Left lung (tissue), 14 donors: ENCODE measurements around the gene TSKU. TPM values are rescaled to one million over a fixed set of nuclear protein-coding genes. Genes with fewer than 3 reads are reported as not detected.
"Not testable (repeated sequence)": the region's sequence is repeated elsewhere in the genome, so short reads cannot be mapped to it uniquely, and the experiment has no call there.

ENCODE experiments used
- ATAC-seq: fragments of 200-7000 bp; cut with Tn5 transposase; one replicate; pipeline ENCODE4 v1.9.1; 2020; ENCODE audit warnings: moderate library complexity
- DNase-seq, 4 donors: peaks; one replicate each; pipeline ENCODE4 v3.0.0-alpha.2; 2013 to 2020
- H3K27ac ChIP-seq, 2 donors: fragments of 200-600 bp; sonication (generic) in 1 of 2; one replicate each; pipeline versions ENCODE4 v1.5.0 to v1.8.0; 2020 to 2021
- H3K27me3 ChIP-seq, 2 donors: fragments of 200-600 bp; sonication (generic) in 1 of 2; one replicate each; pipeline versions ENCODE4 v1.5.0 to v1.8.0; 2020 to 2021
- H3K36me3 ChIP-seq, 2 donors: fragments of 200-600 bp; sonication (generic) in 1 of 2; one replicate each; pipeline versions ENCODE4 v1.5.0 to v1.8.0; 2020 to 2021
- H3K4me1 ChIP-seq, 2 donors: fragments of 200-600 bp; one replicate each; pipeline ENCODE4 v1.8.0; 2021
- H3K4me3 ChIP-seq, 2 donors: fragments of 200-600 bp; sonication (generic) in 1 of 2; one replicate each; pipeline versions ENCODE4 v1.5.0 to v1.8.0; 2020 to 2021; ENCODE audit warnings: mild to moderate bottlenecking in 1 of 2
- H3K9me3 ChIP-seq, 2 donors: fragments of 200-600 bp; sonication (generic) in 1 of 2; one replicate each; pipeline versions ENCODE4 v1.5.0 to v1.8.0; 2020 to 2021
- intact Hi-C, 2 donors: fragments of 100-400 bp; cut with DNase I; formaldehyde crosslinking; loops; one replicate each; pipeline versions ENCODE4 v1.11.2 to v1.14.2; 2022
- long read RNA-seq, 12 donors: library from polyadenylated mRNA in 2 of 12; unstranded in 2 of 12; transcript quantifications; one replicate each; pipeline ENCODE4 v2.0.0 and lab custom pipeline, GENCODE V29; 2019 to 2026
- polyA plus RNA-seq, 6 donors: library from polyadenylated mRNA; unstranded; fragments of 120-200 nt; gene quantifications; one replicate each; pipeline ENCODE4 v1.2.1, GENCODE V29; 2013; ENCODE audit not compliant: insufficient read length in 6 of 6
- total RNA-seq, 2 donors: library from RNA; stranded (reverse); fragmentation: NEBNext Ultra II Directional; extraction: Animal tissue kit (Norgen Biotek cat#: 25700); gene quantifications; one replicate each; pipeline ENCODE4 v1.2.1, GENCODE V29; 2021
- TF ChIP-seq, protein P1 (sequence below), 2 donors: fragments of 200-600 bp; sonication (generic) in 1 of 2; IDR thresholded peaks; one replicate each; pipeline versions ENCODE4 v1.5.0 to v1.8.0; 2021; ENCODE audit warnings: antibody characterized with exemption in 2 of 2
- donor health status: DM: no; HTN: yes; CAD: no.
- donor health status: DM: no; HTN: no; CAD: no.

TSKU gene, protein sequence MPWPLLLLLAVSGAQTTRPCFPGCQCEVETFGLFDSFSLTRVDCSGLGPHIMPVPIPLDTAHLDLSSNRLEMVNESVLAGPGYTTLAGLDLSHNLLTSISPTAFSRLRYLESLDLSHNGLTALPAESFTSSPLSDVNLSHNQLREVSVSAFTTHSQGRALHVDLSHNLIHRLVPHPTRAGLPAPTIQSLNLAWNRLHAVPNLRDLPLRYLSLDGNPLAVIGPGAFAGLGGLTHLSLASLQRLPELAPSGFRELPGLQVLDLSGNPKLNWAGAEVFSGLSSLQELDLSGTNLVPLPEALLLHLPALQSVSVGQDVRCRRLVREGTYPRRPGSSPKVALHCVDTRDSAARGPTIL
- total RNA-seq (10 to 100 TPM; 12.7 to 15.4 TPM), polyA plus RNA-seq (10 to 100 TPM; 24.3 to 36.6 (median 31.3) TPM)
- long read RNA-seq, donor 1, transcript TSKU-201 (2 exons, 2,712 nt) = major isoform, 27 of 27 reads
- long read RNA-seq, donor 1, partial matches to known transcripts = 0 of 27 reads
- long read RNA-seq, donor 1, other reads (novel, unspliced or antisense) = 0 of 27 reads
- long read RNA-seq, donor 2, transcript TSKU-201 (2 exons, 2,712 nt) = major isoform, 25 of 25 reads
- long read RNA-seq, donor 2, partial matches to known transcripts = 0 of 25 reads
- long read RNA-seq, donor 2, other reads (novel, unspliced or antisense) = 0 of 25 reads
- long read RNA-seq, donor 3, transcript TSKU-201 (2 exons, 2,712 nt) = major isoform, 17 of 48 reads
- long read RNA-seq, donor 3, partial matches to known transcripts = 31 of 48 reads
- long read RNA-seq, donor 3, other reads (novel, unspliced or antisense) = 0 of 48 reads
- long read RNA-seq, donor 4, transcript TSKU-201 (2 exons, 2,712 nt) = major isoform, 7 of 8 reads
- long read RNA-seq, donor 4, partial matches to known transcripts = 0 of 8 reads
- long read RNA-seq, donor 4, other reads (novel, unspliced or antisense) = 1 of 8 reads
- long read RNA-seq, donor 5, transcript TSKU-201 (2 exons, 2,712 nt) = major isoform, 20 of 20 reads
- long read RNA-seq, donor 5, partial matches to known transcripts = 0 of 20 reads
- long read RNA-seq, donor 5, other reads (novel, unspliced or antisense) = 0 of 20 reads
- long read RNA-seq, donor 6, transcript TSKU-201 (2 exons, 2,712 nt) = major isoform, 23 of 23 reads
- long read RNA-seq, donor 6, partial matches to known transcripts = 0 of 23 reads
- long read RNA-seq, donor 6, other reads (novel, unspliced or antisense) = 0 of 23 reads
- long read RNA-seq, donor 7, transcript TSKU-201 (2 exons, 2,712 nt) = major isoform, 6 of 6 reads
- long read RNA-seq, donor 7, partial matches to known transcripts = 0 of 6 reads
- long read RNA-seq, donor 7, other reads (novel, unspliced or antisense) = 0 of 6 reads
- long read RNA-seq, donor 8, transcript TSKU-201 (2 exons, 2,712 nt) = major isoform, 27 of 27 reads
- long read RNA-seq, donor 8, partial matches to known transcripts = 0 of 27 reads
- long read RNA-seq, donor 8, other reads (novel, unspliced or antisense) = 0 of 27 reads
- long read RNA-seq, donor 9 = 0 reads
- long read RNA-seq, donor 10, partial matches to known transcripts = 0 of 3 reads
- long read RNA-seq, donor 10, other reads (novel, unspliced or antisense) = 0 of 3 reads
- long read RNA-seq, donor 11, transcript TSKU-201 (2 exons, 2,712 nt) = major isoform, 12 of 34 reads
- long read RNA-seq, donor 11, partial matches to known transcripts = 22 of 34 reads
- long read RNA-seq, donor 11, other reads (novel, unspliced or antisense) = 0 of 34 reads
- long read RNA-seq, donor 12, transcript TSKU-201 (2 exons, 2,712 nt) = major isoform, 16 of 16 reads
- long read RNA-seq, donor 12, partial matches to known transcripts = 0 of 16 reads
- long read RNA-seq, donor 12, other reads (novel, unspliced or antisense) = 0 of 16 reads

DNA sequence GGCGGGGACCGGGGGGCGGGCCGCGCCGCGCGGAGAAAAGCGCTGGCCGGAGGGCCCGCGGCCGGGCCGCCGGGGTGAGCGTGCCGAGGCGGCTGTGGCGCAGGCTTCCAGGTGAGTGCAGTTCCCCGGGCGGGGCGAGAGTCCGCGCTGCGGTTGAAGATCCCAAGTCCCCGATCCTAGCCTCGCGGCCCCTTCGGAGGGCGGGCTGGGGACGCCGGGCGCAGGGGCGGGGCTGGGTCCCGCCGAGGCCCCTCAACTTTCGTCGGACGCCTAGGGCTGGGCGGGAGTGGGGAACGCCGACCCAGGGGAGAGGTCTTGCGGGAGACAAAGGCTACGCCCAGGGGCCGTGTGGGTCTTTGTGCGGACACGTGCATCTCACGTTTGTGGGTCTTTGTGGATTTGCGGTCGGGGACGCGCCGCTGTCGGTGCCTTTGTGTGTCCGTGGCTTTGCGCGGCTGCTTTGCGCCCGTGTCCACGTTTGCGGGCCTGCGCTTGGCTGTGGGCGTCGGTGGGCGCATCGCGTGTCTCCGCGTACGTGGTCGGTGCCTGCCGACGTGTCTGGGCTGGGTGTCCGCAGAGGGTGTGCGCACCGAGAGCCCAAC is at the start of gene TSKU:
TSS of gene TSKU (plus strand) at position 63 of the 602 bp plus-strand sequence. CDS start 12,261 bp downstream, outside the sequence.
- peak; percentile 32 for ATAC-seq
- intact Hi-C loops = loop anchor here in 1 of 2 donors (10.0 kb wide), 1 partner anchor 49 kb away; no protein-coding TSS in a partner anchor
- H3K27me3 ChIP-seq = peaks cover 0 to 51% of the 10 kb centered on the region in 2 donors
- no peaks in the 10 kb centered on the region for H3K36me3 ChIP-seq
- peak in 1 of 4 donors; percentile 64 for DNase-seq
- TF ChIP-seq, protein P1, sequence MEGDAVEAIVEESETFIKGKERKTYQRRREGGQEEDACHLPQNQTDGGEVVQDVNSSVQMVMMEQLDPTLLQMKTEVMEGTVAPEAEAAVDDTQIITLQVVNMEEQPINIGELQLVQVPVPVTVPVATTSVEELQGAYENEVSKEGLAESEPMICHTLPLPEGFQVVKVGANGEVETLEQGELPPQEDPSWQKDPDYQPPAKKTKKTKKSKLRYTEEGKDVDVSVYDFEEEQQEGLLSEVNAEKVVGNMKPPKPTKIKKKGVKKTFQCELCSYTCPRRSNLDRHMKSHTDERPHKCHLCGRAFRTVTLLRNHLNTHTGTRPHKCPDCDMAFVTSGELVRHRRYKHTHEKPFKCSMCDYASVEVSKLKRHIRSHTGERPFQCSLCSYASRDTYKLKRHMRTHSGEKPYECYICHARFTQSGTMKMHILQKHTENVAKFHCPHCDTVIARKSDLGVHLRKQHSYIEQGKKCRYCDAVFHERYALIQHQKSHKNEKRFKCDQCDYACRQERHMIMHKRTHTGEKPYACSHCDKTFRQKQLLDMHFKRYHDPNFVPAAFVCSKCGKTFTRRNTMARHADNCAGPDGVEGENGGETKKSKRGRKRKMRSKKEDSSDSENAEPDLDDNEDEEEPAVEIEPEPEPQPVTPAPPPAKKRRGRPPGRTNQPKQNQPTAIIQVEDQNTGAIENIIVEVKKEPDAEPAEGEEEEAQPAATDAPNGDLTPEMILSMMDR (IDR thresholded peaks at IDR 0.05) = no peak
- peak within 1 kb of the TSS; percentile 69 to 83 for H3K27ac ChIP-seq
- no peaks in the 10 kb centered on the region for H3K9me3 ChIP-seq
- peaks cover 0 to 25% of the 10 kb centered on the region in 2 donors for H3K4me1 ChIP-seq
- peak within 1 kb of the TSS; percentile 63 to 69 for H3K4me3 ChIP-seq

DNA sequence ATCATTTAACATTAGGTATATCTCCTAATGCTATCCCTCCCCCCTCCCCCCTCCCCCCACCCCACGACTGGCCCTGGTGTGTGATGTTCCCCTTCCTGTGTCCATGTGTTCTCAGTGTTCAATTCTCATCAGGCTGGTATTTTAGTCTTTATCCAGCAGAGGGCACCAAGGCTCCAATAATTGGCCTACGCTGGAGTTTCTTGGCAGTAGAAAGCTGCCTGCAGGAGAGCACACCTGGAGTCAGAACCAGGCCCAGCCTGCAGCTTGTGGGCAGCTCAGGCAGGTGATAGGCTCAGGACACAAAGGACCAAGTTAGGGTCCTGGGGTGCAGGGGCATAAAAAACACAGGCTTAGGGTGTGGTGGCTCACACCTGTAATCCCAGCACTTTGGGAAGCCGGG is 49.2 kb upstream of the TSKU start:
- not testable (repeated sequence) for H3K9me3 ChIP-seq

DNA sequence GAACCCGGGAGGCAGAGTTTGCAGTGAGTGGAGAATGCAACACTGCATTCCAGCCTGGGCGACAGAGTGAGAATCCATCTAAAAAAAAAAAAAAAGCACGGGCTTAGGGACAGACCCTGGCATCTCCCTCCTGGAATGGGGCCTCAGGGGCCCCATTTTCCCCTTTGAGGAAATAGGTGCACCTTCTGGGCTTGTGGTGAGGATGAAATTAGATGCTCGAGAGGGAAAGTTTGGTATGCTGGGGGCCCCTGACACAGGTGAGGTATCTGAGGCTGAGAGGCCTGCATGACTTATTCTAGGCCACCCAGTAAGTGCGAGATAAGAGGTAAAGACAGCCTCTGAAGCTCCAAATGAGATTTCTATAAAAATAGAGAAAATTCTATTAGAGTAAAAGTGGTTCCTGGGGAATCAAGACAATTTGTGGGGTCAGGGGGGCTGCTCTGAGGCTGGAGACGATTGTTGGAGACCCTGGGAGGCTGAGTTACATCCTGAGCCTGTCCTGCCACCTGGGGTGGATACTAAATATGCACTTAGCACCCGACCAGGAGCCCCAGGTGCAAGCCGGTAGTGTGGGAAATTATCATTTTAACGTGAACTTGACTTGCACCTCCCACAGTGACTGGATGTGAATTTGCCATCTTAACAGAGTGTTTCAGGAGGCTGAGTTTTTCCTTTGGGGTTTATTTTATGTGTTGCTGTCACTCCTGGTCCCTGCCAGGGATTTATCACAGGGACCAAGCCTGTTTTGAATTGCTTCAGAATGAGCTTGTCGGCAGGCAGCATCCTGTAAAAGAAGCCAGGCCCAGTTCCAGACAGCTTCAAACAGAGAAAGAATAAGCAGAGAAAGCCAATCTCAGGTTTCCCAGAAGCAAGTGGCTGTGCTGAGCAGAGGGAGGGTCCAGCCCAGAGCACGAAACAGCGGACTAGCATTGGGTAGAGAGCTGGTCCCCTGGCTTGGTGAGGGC is 48.4 kb upstream of the TSKU start:
- no peak overlapping the region for H3K27ac ChIP-seq
- H3K4me3 ChIP-seq = no peak overlapping the region
- ATAC-seq (no peak), DNase-seq (peak in 1 of 4 donors; percentile 29)
- H3K9me3 ChIP-seq = no peaks in the 10 kb centered on the region
- TF ChIP-seq, protein P1 (IDR thresholded peaks at IDR 0.05) = no peak
- no peaks in the 10 kb centered on the region for H3K36me3 ChIP-seq
- intact Hi-C loops = loop anchor here (5.0 to 10.0 kb wide), 2 partner anchors 50 to 63 kb away; partner anchors contain the start of gene TSKU (in 1 of the 2)
- H3K27me3 ChIP-seq = no peaks in the 10 kb centered on the region
- H3K4me1 ChIP-seq = peaks cover 0 to 5% of the 10 kb centered on the region in 2 donors

More for the DNA sequence above, 49.2 kb upstream of the TSKU start:
- TF ChIP-seq, protein P1 (IDR thresholded peaks at IDR 0.05) = peak; percentile 24 to 41
- H3K27ac ChIP-seq, H3K36me3 ChIP-seq, H3K4me1 ChIP-seq, H3K27me3 ChIP-seq, H3K4me3 ChIP-seq: not testable (repeated sequence)
- DNase-seq (peak in 1 of 4 donors; percentile 78), ATAC-seq (peak; percentile 94)
- intact Hi-C loops = loop anchor here in 1 of 2 donors (10.0 kb wide), 1 partner anchor 51 kb away; the partner anchor contains the start of gene TSKU
